ENCODE measurements around the gene AVP. TPM values are rescaled to one million over a fixed set of nuclear protein-coding genes. Genes with fewer than 3 reads are reported as not detected.

AVP gene
- polyA plus RNA-seq, 2 of the 4 experiments (the other 2 are of a cell fraction): not detected

DNA sequence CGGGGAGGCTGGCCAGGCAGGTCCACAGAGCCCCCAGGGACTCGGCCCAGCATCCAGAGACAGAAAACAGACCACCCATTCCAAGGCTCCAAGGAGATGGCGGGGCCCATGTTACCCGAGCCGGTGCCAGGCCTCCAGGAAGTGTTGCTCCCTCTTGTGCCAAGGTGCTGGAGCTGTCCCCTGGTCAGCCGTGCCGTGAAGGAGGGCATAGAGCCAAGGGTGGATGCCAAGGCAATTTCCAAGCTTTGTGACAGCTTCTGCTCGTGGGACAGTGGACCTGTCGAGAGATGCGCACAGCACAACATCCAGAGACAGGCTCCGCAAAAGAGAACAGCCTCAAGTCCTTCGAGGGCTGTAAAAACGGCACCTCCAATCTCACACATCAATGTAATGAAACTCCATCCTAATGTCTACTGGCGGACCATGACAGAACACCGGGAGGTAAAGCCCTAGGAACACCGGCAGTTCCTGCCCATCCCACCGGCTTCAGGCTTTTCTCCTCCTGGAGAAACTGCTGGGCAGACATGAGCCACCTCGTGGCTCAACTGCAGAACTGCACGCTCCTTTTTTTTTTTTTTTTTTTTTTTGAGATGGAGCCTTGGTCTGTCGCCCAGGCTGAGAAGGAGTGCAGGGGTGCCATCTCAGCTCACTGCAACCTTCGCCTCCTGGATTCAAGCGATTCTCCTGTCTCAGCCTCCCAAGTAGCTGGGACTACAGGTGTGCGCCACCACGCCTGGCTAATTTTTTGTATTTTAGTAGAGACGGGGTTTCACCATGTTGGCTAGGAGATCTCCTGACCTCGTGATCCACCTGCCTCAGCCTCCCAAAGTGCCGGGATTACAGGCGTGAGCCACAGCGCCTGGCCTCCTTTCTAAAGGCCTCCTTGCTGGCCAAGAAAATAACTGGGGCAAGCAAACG, 30.9 kb upstream of the AVP start:
- CTCF ChIA-PET: interaction anchor here (0.6 to 9.5 kb wide), 29 partner anchors 8 to 429 kb away, joined by 3 to 133 read pairs (median 3); partner anchors contain the start of gene GNRH2
- no peak for FAIRE-seq

GRCh38 chr20:3111995-3112394, 27.5 kb upstream of the AVP start:
- Histone ChIP-seq H3K4me2 (no peak overlapping the region), H3K27ac (no peak overlapping the region), H3K9me3 (no peaks in the 10 kb centered on the region), H3K4me1 (peaks cover 3% of the 10 kb centered on the region; the same call in 1 of the 3 replicates), H3K4me3 (no peak overlapping the region)
- TF ChIP-seq, protein P1, sequence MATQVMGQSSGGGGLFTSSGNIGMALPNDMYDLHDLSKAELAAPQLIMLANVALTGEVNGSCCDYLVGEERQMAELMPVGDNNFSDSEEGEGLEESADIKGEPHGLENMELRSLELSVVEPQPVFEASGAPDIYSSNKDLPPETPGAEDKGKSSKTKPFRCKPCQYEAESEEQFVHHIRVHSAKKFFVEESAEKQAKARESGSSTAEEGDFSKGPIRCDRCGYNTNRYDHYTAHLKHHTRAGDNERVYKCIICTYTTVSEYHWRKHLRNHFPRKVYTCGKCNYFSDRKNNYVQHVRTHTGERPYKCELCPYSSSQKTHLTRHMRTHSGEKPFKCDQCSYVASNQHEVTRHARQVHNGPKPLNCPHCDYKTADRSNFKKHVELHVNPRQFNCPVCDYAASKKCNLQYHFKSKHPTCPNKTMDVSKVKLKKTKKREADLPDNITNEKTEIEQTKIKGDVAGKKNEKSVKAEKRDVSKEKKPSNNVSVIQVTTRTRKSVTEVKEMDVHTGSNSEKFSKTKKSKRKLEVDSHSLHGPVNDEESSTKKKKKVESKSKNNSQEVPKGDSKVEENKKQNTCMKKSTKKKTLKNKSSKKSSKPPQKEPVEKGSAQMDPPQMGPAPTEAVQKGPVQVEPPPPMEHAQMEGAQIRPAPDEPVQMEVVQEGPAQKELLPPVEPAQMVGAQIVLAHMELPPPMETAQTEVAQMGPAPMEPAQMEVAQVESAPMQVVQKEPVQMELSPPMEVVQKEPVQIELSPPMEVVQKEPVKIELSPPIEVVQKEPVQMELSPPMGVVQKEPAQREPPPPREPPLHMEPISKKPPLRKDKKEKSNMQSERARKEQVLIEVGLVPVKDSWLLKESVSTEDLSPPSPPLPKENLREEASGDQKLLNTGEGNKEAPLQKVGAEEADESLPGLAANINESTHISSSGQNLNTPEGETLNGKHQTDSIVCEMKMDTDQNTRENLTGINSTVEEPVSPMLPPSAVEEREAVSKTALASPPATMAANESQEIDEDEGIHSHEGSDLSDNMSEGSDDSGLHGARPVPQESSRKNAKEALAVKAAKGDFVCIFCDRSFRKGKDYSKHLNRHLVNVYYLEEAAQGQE (IDR thresholded peaks at IDR 0.05): no peak
- TF ChIP-seq BHLHE40 (IDR thresholded peaks at IDR 0.05; ENCODE audit: low read depth, low read length): no peak
- TF ChIP-seq, protein P2, sequence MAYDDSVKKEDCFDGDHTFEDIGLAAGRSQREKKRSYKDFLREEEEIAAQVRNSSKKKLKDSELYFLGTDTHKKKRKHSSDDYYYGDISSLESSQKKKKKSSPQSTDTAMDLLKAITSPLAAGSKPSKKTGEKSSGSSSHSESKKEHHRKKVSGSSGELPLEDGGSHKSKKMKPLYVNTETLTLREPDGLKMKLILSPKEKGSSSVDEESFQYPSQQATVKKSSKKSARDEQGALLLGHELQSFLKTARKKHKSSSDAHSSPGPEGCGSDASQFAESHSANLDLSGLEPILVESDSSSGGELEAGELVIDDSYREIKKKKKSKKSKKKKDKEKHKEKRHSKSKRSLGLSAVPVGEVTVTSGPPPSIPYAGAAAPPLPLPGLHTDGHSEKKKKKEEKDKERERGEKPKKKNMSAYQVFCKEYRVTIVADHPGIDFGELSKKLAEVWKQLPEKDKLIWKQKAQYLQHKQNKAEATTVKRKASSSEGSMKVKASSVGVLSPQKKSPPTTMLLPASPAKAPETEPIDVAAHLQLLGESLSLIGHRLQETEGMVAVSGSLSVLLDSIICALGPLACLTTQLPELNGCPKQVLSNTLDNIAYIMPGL (CRISPR knock-in tag; IDR thresholded peaks at IDR 0.05; ENCODE audit: borderline replicate concordance): no peak
- no peak for TF ChIP-seq RFX5 (IDR thresholded peaks at IDR 0.05)
- TF ChIP-seq RCOR1 (IDR thresholded peaks at IDR 0.05; ENCODE audit: low read depth, low read length): no peak
- no peak for TF ChIP-seq HOXA7 (CRISPR knock-in tag; IDR thresholded peaks at IDR 0.05)
- no peak for TF ChIP-seq ZSCAN20 (CRISPR knock-in tag; IDR thresholded peaks at IDR 0.05)
- TF ChIP-seq MYC (IDR thresholded peaks at IDR 0.05; ENCODE audit: borderline replicate concordance, low read length): no peak
- no peak for TF ChIP-seq EHF (CRISPR knock-in tag; IDR thresholded peaks at IDR 0.05)
- no peak for TF ChIP-seq JUNB (IDR thresholded peaks at IDR 0.05)
- no peak for TF ChIP-seq ZC3H11A (IDR thresholded peaks at IDR 0.05)
- TF ChIP-seq POLR2AphosphoS2 (conservative IDR thresholded peaks at IDR 0.05; ENCODE audit: low read length): no peak
- no peak for TF ChIP-seq MAX (IDR thresholded peaks at IDR 0.05)
- TF ChIP-seq CHD4 (IDR thresholded peaks at IDR 0.05; ENCODE audit: borderline replicate concordance): no peak
- TF ChIP-seq FOSB (CRISPR knock-in tag; IDR thresholded peaks at IDR 0.05): no peak
- TF ChIP-seq MAFK (IDR thresholded peaks at IDR 0.05; ENCODE audit: partially characterized antibody): no peak
- TF ChIP-seq, protein P3, sequence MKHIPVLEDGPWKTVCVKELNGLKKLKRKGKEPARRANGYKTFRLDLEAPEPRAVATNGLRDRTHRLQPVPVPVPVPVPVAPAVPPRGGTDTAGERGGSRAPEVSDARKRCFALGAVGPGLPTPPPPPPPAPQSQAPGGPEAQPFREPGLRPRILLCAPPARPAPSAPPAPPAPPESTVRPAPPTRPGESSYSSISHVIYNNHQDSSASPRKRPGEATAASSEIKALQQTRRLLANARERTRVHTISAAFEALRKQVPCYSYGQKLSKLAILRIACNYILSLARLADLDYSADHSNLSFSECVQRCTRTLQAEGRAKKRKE (CRISPR knock-in tag; IDR thresholded peaks at IDR 0.05; ENCODE audit: low read depth): no peak
- TF ChIP-seq ZNF302 (CRISPR knock-in tag; IDR thresholded peaks at IDR 0.05): no peak
- TF ChIP-seq SMC3 (IDR thresholded peaks at IDR 0.05): no peak
- no peak for TF ChIP-seq HOXB13 (CRISPR knock-in tag; IDR thresholded peaks at IDR 0.05; ENCODE audit: low read depth)
- ATAC-seq (no peak), DNase-seq (ENCODE audit: low read depth in 1 of 2, low spot score in 1 of 2) (no peak), FAIRE-seq (no peak)
- CTCF ChIA-PET: interaction anchor here (8.6 kb wide), 1 partner anchor 61 kb away, joined by 133 read pairs; no protein-coding TSS in a partner anchor
- 79% methylated on average over 2 of the region's 2 CpGs for WGBS (ENCODE audit: missing lambda C conversion rate)
- POLR2A ChIA-PET: no interaction called here

More for the DNA sequence above, 30.9 kb upstream of the AVP start:
- whole genome bisulfite sequencing (ENCODE audit: missing lambda C conversion rate): 45% methylated on average over 29 of the region's 30 CpGs
- POLR2A ChIA-PET: interaction anchor here (0.6 kb wide), 1 partner anchor 22 kb away, joined by 3 read pairs; no protein-coding TSS in a partner anchor
- H3K27ac ChIP-seq: peak overlapping the region in 1 of 2 experiments; percentile 4; a peak in 1 of 6 replicates
- H3K9me3 ChIP-seq: no peaks in the 10 kb centered on the region
- ATAC-seq (peak; percentile 78 to 85), DNase-seq (ENCODE audit: low read depth in 1 of 2, low spot score in 1 of 2) (peak; percentile 77 to 97)
- TF ChIP-seq, protein P4, sequence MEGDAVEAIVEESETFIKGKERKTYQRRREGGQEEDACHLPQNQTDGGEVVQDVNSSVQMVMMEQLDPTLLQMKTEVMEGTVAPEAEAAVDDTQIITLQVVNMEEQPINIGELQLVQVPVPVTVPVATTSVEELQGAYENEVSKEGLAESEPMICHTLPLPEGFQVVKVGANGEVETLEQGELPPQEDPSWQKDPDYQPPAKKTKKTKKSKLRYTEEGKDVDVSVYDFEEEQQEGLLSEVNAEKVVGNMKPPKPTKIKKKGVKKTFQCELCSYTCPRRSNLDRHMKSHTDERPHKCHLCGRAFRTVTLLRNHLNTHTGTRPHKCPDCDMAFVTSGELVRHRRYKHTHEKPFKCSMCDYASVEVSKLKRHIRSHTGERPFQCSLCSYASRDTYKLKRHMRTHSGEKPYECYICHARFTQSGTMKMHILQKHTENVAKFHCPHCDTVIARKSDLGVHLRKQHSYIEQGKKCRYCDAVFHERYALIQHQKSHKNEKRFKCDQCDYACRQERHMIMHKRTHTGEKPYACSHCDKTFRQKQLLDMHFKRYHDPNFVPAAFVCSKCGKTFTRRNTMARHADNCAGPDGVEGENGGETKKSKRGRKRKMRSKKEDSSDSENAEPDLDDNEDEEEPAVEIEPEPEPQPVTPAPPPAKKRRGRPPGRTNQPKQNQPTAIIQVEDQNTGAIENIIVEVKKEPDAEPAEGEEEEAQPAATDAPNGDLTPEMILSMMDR (IDR thresholded peaks at IDR 0.05): peak; percentile 81
- TF ChIP-seq RAD21 (conservative IDR thresholded peaks at IDR 0.05 in 1 of 2, IDR thresholded peaks at IDR 0.05 in 1 of 2) (peak; percentile 56 to 70; a peak in 3 of 5 replicates), MYC (IDR thresholded peaks at IDR 0.05; ENCODE audit: borderline replicate concordance, low read length) (0 out of 2 replicates have a peak, but pooled peaks have one; percentile 40), SMC3 (IDR thresholded peaks at IDR 0.05) (peak; percentile 81), TFCP2L1 (CRISPR knock-in tag; IDR thresholded peaks at IDR 0.05) (no peak)
- 0 out of 3 replicates have a peak overlapping the region, but pooled peaks have one; percentile 21 for H3K4me2 ChIP-seq
- H3K4me3 ChIP-seq: no peak overlapping the region
- peaks cover 15% of the 10 kb centered on the region; the same call in 2 of the 3 replicates for H3K4me1 ChIP-seq

All from A549 (cell line).